HS-5 (cell line): ENCODE data around the gene TRAP1.
"Not testable (repeated sequence)": the region's sequence is repeated elsewhere in the genome, so short reads cannot be mapped to it uniquely, and the experiment has no call there.

Experiments
- DNase-seq: peaks from one replicate; pipeline ENCODE4 v3.0.0-alpha.2; 2012; ENCODE audit warnings: low read depth

Gene TRAP1

DNA sequence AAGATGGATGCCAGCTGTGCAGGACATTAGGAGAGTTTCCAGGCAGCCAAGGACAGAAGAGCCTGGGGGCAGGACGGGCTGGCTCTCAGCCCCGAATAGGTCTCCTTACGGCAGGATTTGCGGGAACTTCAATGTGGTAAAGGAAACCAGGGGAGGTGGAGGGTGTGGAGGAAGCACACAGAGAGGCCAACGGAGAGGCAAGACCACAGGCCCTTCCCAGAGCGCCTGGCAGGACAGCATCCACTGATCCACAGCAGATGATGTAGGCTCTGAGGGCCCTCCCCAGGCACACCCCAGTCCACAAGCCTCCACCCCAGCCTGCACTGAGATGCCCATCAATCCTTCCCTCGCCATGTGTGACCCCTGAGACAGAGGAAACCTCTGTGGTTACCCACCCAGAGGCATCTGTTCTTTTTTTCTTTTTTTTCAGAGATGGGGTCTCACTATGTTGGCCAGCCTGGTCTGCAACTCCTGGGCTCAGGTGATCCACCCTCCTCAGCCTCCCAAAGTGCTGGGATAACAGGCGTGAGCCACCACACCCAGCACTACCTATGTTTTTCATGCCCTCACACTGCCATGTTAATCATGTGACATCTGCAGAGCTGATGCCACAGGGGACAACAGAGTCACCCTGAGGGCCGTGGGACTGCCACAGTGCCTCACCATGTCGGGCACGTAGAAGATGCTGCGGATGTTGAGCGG, 43.5 kb downstream of the TRAP1 start:
- DNase-seq = no peak

DNA sequence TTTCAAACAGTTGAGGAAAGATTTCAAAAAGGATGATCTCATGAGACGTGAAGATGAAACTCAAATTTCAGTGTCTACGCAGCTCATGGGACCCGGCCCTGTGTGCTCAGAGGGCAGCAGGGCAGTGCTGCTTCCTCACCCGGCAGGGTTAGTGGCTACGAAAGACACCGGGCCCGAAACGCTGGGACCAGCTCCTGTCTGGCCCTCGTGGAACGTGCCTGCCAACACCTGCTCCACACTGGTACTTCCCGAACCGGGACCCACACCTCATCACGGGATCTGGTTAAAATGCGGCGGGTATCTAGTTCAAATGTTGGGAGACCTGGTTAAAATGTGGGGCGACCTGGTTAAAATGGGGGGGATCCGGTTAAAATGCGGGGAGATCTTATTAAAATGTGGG, 44.1 kb downstream of the TRAP1 start:
- no peak for DNase-seq

DNA sequence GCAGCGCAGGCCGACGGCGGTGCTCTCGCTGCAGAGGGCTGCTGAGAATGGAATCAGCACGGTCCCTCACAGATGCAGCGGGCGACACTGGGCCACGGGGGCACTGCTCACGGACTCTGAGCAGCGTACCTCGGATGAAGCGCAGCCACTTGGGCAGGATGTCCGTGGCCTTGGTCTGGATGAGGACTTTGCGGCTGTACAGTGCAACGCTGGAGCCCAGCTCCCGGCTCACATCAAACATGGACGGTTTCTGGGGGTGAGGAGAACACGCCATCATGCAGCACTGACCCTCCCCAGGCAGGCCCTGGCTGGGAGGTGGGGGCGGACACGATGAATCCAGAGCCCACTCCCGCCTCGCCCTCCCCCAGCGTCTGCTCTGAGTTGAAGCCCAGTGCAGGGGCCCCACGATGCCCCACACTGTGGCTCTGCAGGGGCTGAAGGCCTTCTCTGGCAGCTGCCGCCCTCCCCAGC, 44.7 kb downstream of the TRAP1 start:
- DNase-seq = no peak

DNA sequence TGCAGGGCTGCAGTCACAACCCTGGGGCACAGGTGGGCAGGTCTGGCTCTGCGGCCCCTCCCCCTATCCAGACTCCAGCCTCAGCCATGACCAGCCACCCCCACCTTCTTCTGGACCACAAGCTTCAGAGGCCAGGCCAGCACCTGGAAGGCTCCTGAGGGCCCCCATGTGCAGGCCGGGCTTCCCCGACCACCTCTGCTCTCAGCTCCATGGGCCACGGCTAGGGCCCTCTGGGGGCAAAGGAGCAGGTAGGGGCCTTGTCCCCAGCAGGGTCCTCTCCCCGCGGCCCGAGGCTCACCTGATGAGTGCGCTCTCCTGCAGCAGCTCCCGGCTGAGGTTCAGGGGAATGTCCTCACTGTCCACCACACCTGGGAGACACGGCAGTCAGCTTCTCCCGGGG, 45.9 kb downstream of the TRAP1 start:
- no peak for DNase-seq

DNA sequence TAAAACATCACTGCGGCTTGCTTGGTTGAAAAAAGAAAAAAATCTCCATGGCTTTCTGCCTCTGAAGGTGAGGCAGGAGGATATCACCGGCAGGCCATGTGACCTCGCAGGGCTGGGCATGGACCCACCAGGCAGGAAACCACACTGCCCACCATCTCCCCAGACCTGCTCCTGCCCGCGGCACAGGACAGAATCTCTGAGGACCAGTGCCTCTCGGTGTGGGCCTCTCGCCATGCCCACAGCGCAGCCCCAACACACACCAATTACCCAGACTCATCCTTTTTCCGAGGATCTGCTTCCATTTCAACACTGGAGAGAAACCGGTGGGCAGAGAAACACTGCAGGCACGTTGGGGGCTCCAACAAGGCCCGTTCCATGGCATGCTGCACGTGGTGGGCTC, 46.6 kb downstream of the TRAP1 start:
- no peak for DNase-seq

DNA sequence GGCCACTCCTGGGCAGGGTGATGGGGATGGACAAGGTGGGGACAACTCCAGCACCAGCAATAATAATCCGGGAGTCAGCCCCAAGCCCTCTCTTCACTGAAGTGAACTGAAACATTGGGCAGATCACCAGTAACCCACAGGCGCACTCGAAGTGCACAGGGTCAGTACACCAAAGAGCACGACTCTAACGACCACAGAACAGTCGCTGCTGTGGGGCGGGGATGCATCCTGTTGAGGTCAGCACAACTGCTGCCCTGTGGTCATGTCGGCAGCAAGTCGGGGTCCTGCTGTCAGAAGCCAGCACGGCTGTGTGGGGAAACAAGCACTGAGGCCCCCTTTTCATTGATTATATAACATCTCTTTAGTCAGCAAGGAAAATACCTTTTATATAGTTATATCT, 48.2 kb downstream of the TRAP1 start:
- DNase-seq = no peak

DNA sequence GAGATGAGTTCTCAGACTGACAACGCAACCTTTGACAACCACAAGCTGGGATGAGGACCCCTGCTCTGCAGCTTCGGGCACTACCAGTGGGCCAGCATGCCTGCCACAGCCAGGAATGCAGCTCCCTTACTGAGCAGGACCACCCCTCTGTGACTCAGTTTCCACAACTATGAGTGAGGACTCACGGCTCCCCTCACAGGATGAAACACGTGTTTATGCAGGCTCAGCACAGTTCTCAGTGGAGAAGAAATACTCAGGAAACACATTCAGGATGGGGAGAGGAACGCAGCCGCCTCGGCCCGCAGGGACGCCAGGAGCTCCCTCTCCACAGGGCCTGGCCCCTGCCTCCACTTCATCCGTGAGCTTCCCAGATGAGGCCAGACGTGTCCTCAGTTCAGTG, 48.7 kb downstream of the TRAP1 start:
- no peak for DNase-seq

DNA sequence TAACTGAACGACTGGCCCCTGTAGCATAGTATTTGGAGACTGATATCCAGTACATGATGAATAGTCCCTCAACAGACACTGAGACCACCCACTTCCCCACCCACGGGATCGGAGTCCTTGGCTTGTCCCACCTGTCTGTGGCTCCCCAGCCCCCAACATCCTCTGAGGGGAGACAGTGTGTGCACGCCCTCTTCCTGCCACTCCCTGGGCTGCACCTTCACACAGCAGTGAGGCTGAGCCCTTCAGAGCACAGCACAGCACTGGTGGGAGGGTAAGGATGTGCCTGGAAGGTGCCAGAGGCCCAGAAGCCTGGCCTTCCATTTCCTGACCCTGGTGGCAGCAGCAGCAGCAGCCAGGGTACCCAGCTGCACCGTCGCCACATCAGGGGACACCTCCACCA, 51.8 kb downstream of the TRAP1 start:
- DNase-seq = no peak

DNA sequence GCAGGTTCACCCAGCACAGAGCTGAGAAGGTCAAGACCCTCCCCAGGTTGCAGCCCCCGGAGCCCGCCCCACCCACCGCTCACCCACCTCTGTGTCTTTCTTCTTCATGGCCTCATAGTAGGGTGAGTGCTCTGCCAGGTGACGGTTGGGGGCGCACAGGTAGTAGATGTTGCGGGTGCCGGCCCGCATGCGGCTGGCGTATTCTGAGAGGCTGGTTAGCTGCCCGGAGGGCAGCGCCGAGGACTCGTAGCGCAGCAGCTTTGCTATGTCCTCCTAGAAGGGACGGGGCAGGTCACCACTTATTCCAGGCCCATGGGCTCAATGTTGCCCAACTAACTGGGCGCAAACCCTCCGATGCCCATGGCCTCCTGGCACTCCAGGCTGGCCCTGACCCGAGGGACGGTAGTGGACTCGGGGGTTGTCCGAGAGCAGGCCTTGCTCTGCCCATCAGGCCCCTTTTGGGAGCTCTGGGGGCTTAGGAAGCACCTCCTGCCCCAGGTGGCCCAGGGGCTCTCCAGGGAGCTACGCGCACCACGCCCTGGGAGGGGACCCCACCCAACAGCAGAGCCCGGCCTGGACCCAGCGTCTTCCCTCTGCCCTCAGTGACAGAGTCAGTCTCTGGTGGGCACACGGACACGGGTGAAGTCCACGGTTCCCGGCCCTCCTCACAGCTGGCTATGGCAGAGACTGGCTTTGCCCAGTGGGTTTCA, 53.0 kb downstream of the TRAP1 start:
- DNase-seq = no peak

DNA sequence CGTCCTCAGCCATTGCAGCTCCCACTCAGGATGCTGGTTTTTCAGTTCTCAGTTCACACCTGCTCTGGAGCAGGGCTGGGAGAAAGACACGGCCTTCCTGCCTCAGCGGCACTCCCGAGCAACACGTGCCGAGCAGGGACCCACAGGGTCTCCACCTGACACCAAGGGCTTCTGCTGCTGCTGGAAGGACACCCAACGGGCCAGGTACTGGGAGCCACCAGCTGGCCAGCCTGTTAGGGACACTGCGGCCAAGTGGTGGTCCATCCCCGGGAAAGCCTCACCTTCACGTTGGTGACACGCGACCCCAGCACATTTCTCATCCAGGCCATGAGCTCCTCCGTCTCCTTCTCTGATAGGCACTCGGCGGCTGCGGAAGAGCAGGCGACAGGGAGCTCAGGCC, 54.7 kb downstream of the TRAP1 start:
- no peak for DNase-seq

DNA sequence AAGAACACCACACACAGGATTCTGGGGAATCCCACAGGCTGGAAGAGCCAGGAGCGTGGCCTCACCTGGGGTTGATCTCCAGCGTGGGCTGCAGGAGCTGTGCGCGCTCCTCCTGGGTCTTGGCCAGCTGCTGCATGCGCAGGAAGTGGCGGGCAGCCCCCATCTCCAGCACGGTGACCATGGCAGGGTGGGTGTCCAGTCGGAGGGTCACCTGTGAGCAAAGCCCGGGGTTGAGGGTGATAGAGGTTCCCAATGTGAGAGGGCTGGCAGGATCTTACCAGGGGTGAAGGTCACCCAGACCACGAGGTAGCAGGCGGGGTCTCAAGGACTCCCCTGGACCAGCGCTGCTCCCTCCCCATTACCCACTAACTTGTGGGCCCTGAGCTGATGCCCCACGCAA, 55.4 kb downstream of the TRAP1 start:
- no peak for DNase-seq

DNA sequence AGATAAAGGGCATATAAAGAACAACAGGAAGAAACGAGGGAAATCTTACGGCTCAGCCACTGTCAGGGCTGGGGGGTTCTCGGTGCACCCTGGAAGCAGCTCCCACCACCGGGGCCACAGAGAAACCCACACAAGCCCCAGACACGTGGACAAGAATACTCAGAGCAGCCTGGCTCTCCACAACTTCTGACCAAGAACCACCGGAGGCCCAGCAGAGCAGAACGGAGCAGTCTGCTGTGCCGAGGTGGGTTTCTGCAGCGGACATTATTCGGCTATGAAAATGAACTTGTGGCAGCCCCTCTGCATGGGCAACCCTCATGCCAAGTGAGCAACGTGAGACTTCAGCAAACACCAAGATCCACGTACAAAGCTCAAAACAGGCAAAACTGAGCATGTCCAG, 56.0 kb downstream of the TRAP1 start:
- no peak for DNase-seq

DNA sequence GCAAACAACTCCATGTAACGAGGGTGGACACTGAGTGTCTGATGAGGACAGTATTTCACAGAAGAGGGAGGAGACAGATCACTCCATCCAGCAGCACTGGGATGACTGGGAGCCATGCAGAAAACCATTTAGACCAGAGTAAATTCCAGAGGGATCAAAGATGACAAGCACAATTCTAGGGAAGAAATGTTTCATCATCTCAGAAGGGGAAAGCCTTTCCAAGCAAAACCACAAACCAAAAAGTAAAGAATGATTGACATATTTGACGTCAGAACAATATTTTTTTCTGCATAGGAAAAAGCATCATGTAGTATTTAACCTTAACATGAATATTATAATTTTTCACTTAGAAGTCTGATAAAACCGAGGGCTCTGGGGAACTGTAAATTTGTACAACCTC, 58.1 kb downstream of the TRAP1 start:
- DNase-seq = no peak

DNA sequence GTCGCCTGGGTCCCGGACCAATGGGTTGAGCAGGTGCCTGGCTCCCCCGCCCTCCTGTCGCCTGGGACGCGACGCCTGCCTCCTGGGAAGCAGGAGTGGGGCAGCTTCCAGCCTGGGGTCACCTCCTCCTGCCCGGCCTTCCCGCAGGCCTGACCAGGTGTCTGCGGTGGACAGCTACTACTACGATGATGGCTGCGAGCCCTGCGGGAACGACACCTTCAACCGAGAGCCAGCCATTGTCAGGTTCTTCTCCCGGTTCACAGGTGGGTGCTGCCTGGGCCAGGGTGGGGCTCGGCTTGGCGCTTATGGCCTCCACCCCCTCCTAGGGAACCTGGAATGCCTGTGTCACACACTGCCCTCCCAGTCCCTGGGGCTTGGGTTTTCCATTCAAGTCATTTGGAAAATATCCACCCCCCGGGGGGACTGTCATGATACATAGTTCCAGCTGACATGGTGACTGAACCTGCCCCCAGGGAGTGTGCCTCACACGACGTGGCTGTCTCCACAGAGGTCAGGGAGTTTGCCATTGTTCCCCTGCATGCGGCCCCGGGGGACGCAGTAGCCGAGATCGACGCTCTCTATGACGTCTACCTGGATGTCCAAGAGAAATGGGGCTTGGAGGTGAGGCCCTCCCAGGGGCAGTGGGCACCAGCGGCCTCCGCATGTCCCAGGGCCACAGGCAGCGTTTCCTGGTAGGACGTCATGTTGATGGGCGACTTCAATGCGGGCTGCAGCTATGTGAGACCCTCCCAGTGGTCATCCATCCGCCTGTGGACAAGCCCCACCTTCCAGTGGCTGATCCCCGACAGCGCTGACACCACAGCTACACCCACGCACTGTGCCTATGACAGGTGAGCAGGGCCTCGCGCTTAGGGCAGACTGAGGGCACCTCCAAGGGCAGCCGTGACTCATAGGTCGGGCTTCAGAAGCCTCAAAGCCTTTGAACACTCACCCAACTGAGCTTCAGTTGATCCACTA, 60.5 kb downstream of the TRAP1 start:
- DNase-seq = no peak

DNA sequence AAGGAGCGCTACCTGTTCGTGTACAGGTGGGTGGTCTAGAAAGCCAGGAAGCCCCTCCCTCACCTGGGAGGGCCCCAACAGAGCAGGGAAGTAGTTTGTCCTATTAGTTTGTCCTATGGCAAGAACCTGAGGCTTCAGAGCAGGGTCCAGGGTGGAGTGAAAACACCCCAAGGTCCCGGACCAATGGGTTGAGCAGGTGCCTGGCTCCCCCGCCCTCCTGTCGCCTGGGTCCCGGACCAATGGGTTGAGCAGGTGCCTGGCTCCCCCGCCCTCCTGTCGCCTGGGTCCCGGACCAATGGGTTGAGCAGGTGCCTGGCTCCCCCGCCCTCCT, 61.2 kb downstream of the TRAP1 start:
- not testable (repeated sequence) for DNase-seq

DNA sequence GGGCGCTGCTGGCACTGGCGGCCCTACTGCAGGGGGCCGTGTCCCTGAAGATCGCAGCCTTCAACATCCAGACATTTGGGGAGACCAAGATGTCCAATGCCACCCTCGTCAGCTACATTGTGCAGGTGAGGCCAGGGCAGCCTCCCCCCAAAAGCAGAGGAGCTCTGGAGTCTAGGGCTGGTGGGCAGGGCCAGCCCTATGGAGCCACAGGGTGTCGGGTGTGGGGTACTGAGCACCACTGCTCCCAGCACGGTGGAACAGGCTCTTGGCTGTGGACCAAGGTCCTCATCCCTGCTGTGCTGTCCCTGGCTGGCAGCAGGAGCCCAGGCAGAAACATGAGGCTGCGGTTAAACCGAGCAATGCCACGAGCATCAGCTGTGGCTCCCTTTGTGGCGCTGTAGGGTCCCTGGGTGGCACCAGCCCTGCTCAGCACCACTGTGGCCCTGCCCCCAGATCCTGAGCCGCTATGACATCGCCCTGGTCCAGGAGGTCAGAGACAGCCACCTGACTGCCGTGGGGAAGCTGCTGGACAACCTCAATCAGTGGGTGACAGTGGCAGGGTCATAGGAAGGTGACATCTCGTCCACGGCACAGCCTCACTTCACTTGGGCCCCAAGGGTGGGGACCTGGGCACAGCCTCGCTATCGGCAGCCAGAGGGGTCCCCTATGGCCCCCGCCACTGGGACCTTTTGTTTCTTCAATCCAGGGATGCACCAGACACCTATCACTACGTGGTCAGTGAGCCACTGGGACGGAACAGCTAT, 61.7 kb downstream of the TRAP1 start:
- DNase-seq = no peak

DNA sequence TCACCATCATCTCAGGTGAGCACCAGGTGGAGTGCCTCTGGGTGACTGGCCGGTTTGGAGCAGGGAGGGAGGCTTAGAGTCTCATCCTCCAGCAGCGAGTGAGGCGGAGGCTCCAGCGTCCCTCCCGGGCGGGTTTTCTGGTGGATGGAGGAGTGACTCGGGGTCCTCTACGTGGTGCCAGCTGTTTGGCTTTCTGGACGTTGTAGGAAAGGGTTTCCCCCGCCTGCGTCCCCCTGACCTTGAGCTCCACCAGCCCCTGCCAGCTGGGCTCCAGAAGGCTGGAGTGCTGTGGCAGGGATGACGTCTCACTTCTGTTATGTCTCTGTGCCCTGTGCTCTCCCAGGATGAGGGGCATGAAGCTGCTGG, 62.3 kb downstream of the TRAP1 start:
- no peak for DNase-seq

DNA sequence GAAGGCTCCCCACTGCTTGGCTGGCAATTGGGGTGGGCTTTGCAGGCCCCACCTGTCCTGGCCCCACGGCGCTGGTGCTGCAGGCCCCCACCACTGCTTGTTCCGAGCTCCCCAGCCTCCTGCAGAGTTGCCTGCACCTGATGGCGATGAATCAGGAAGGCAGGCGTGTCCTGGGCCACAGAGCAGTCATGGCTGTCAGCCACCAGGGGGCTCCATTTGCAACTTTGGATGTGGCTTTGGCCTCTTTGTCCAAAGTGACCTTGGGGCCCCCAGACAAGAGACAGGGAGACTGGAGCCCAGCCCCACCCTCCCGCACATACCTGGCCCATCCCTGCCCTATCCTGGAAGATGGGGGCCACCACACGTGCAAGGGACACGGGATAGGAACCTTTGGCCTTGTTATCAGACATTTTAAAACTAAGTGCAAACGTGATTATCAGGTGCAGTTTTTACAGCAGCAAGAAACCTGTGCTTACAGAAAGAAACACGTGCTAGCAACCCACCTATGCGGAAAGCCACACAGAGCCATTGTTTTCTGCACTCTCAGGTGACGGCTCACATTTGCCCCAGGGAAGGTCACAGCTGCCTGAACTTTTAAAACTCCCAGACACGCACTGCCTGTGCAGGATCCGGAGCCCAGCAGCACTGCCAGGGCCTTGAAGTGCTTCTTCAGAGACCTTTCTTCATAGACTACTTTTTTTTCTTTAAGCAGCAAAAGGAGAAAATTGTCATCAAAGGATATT, 62.9 kb downstream of the TRAP1 start, which contains the start of gene DNASE1:
Gene DNASE1, plus strand, starts transcription at position 443 of the 743 bp plus-strand sequence. CDS start 683 bp downstream, outside the sequence.
- DNase-seq = peak; percentile 8

DNA sequence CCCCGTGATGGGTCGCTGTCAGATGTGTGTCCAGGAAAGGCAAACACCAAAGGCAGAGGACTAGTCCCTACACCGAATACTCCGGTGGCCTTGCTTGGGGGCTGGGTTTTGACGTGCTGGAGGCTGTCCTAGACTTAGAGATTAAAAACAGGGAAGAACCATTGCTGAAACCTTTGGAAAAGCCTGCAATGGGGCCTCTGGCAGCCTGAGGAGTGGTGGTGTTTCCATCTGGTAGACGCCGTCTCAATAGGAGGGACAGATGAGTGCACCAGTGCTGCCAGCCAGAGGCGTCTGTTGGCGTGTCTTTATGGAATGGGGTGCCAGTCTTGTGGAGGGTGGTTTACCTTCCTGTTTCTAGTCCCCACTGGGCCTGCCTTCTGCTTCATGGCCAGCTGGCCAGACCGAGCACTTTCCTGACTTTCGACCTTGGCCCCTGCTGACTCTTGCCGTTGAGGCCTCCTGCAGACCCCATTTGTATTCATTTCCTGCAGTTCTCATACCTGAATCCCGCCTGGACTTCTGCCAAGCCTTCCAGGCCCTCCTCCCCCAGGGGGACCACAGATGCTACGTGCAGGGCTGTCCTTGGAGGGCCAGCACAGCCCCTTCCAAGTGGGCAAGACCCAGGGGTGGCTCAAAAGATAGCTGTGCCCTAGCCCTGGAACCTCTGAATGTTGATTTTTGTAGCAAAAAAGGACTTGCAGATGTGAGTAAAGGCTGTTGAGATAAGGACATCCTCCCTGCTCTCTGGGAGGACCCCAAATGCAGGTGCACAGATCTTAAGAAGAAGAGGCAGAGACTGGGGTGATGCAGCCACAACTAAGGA, 64.7 kb downstream of the TRAP1 start:
- DNase-seq = no peak
